Measurements from ENCODE around the gene AGPAT3. TPM values are rescaled to one million over a fixed set of nuclear protein-coding genes. Genes with fewer than 3 reads are reported as not detected.

AGPAT3 gene
- total RNA-seq, 1 donor from 2014 or later = 7.8 TPM

DNA sequence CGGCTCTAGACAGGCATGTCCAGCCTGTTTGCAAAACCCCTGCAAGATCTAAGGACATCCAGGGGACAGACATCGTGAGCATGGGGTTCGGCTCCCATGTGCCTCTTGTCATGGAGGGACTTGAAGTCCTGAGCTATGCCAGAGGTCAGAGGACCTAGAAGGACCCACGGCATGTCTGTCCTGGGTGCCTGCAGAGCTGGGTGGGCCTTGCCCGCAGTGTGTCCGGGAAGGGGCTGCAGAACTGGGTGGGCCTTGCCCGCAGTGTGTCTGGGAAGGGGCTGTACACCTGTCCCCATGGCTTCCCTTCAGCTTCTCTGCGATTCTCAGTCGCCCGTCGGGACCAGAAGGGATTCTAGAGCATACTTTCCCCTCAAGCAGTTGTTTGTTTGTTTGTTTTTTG is 127.1 kb downstream of the AGPAT3 start:
- no peak overlapping the region for H3K4me3 Mint-ChIP-seq

DNA sequence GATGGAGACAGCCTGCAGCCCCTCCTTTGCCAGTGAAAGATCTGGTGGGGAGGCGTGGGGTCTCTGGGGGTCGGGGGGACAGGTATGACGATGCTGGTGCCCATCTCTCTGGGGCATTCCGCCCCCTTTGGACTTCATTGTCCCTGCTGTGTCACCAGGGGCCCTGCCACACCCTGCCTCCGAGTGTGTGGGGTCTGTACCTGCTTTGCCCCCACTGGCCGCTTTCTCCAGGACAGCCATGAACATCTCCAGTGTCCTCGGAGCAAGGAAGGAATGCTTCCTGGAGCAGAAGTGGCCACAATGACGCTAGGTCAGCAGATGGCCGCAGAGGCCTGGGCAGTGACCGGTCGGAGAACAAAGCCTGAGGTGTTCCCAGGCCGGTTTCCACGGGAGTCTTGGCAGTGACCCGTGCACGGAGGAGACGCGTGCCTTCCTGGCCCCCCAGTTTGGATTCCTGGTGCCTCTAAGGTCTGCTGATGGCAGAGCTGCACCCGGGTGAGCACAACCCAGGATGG is 128.5 kb downstream of the AGPAT3 start:
- Histone ChIP-seq H3K36me3 (no peaks in the 10 kb centered on the region), H3K4me3 (no peak overlapping the region), H3F3A (ENCODE audit: low read depth) (no peaks in the 10 kb centered on the region), H3K9me3 (ENCODE audit: low read depth) (no peaks in the 10 kb centered on the region), H3K4me1 (no peaks in the 10 kb centered on the region), H3K79me2 (ENCODE audit: low read depth) (no peaks in the 10 kb centered on the region), H3K4me2 (no peak overlapping the region), H2AFZ (replicated peaks) (no peak overlapping the region), H4K20me1 (ENCODE audit: low read depth) (no peaks in the 10 kb centered on the region), H3K27ac (no peak overlapping the region), H3K9ac (no peak overlapping the region), H3K27me3 (no peaks in the 10 kb centered on the region)
- H3K4me1 Mint-ChIP-seq = no peaks in the 10 kb centered on the region
- no peaks in the 10 kb centered on the region for H3K9me3 Mint-ChIP-seq
- no peaks in the 10 kb centered on the region for H3K36me3 Mint-ChIP-seq
- H3K4me3 Mint-ChIP-seq = no peak overlapping the region
- DNase-seq (ENCODE audit: low spot score) = no peak
- no peak for TF ChIP-seq EZH2phosphoT487 (IDR thresholded peaks at IDR 0.05)
- TF ChIP-seq, protein P1, sequence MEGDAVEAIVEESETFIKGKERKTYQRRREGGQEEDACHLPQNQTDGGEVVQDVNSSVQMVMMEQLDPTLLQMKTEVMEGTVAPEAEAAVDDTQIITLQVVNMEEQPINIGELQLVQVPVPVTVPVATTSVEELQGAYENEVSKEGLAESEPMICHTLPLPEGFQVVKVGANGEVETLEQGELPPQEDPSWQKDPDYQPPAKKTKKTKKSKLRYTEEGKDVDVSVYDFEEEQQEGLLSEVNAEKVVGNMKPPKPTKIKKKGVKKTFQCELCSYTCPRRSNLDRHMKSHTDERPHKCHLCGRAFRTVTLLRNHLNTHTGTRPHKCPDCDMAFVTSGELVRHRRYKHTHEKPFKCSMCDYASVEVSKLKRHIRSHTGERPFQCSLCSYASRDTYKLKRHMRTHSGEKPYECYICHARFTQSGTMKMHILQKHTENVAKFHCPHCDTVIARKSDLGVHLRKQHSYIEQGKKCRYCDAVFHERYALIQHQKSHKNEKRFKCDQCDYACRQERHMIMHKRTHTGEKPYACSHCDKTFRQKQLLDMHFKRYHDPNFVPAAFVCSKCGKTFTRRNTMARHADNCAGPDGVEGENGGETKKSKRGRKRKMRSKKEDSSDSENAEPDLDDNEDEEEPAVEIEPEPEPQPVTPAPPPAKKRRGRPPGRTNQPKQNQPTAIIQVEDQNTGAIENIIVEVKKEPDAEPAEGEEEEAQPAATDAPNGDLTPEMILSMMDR (IDR thresholded peaks at IDR 0.05) = no peak
- TF ChIP-seq EZH2 (IDR thresholded peaks at IDR 0.05) = no peak
- H3K27me3 Mint-ChIP-seq (ENCODE audit: insufficient read depth, low read depth) = no peaks in the 10 kb centered on the region
- H3K27ac Mint-ChIP-seq = no peak overlapping the region

More for the DNA sequence above, 127.1 kb downstream of the AGPAT3 start:
- Mint-ChIP-seq H3K36me3 (no peaks in the 10 kb centered on the region), H3K9me3 (no peaks in the 10 kb centered on the region), H3K4me1 (peaks cover under 1% of the 10 kb centered on the region), H3K27me3 (ENCODE audit: insufficient read depth, low read depth) (no peaks in the 10 kb centered on the region), H3K27ac (no peak overlapping the region)
- TF ChIP-seq, protein P1 (IDR thresholded peaks at IDR 0.05) = no peak
- no peak for TF ChIP-seq EZH2 (IDR thresholded peaks at IDR 0.05)
- no peaks in the 10 kb centered on the region for H3F3A ChIP-seq (ENCODE audit: low read depth)
- no peak overlapping the region for H3K4me2 ChIP-seq
- H3K9me3 ChIP-seq (ENCODE audit: low read depth) = no peaks in the 10 kb centered on the region
- H3K36me3 ChIP-seq = no peaks in the 10 kb centered on the region
- no peaks in the 10 kb centered on the region for H3K79me2 ChIP-seq (ENCODE audit: low read depth)
- no peaks in the 10 kb centered on the region for H3K4me1 ChIP-seq
- no peak overlapping the region for H3K4me3 ChIP-seq
- no peaks in the 10 kb centered on the region for H4K20me1 ChIP-seq (ENCODE audit: low read depth)
- H3K27ac ChIP-seq = no peak overlapping the region
- no peak overlapping the region for H2AFZ ChIP-seq (replicated peaks)
- no peaks in the 10 kb centered on the region for H3K27me3 ChIP-seq
- no peak for DNase-seq (ENCODE audit: low spot score)
- H3K9ac ChIP-seq = no peak overlapping the region

DNA sequence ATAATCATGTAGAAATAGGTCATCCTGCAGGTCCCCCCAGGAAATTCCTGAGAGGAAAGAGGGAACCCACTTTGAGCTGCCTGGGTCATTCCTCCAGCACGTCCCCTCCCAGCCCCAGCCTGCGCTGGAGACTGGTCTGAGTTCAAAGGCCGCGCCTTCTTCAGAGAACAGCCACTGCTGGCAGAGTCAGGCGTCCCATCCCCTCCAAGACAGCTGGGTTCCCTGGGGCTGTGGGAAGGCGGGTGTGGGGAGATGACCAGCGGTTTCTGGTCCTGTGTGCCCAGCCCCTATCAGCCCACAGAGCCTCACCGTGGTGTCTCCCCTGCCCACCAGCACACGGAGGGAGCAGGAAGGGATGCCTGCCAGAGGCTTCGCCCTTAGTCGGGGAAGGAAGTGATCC is 129.1 kb downstream of the AGPAT3 start:
- DNase-seq (ENCODE audit: low spot score) = no peak
- H3K4me1 Mint-ChIP-seq = no peaks in the 10 kb centered on the region
- TF ChIP-seq EZH2 (IDR thresholded peaks at IDR 0.05) (no peak), EZH2phosphoT487 (IDR thresholded peaks at IDR 0.05) (no peak)
- TF ChIP-seq, protein P1 (IDR thresholded peaks at IDR 0.05) = no peak
- H3K27ac Mint-ChIP-seq = no peak overlapping the region
- Histone ChIP-seq H3K4me2 (no peak overlapping the region), H3K4me3 (no peak overlapping the region), H3K79me2 (ENCODE audit: low read depth) (no peaks in the 10 kb centered on the region), H3K36me3 (no peaks in the 10 kb centered on the region), H3K9ac (no peak overlapping the region), H3K27me3 (no peaks in the 10 kb centered on the region), H3K4me1 (no peaks in the 10 kb centered on the region), H3K27ac (no peak overlapping the region), H3F3A (ENCODE audit: low read depth) (no peaks in the 10 kb centered on the region), H4K20me1 (ENCODE audit: low read depth) (no peaks in the 10 kb centered on the region), H2AFZ (replicated peaks) (no peak overlapping the region), H3K9me3 (ENCODE audit: low read depth) (no peaks in the 10 kb centered on the region)
- no peaks in the 10 kb centered on the region for H3K27me3 Mint-ChIP-seq (ENCODE audit: insufficient read depth, low read depth)
- H3K9me3 Mint-ChIP-seq = no peaks in the 10 kb centered on the region
- no peak overlapping the region for H3K4me3 Mint-ChIP-seq
- no peaks in the 10 kb centered on the region for H3K36me3 Mint-ChIP-seq
